Lung (tissue), 12 donors: ENCODE measurements around the gene GOSR2. TPM values are rescaled to one million over a fixed set of nuclear protein-coding genes. Genes with fewer than 3 reads are reported as not detected.

Experiments
- ATAC-seq: fragments of 200-7000 bp; cut with Tn5 transposase; one replicate; pipeline ENCODE4 v1.9.1; 2020; ENCODE audit warnings: moderate number of reproducible peaks; ENCODE audit not compliant: insufficient read depth, low FRiP score
- DNase-seq, 3 donors: peaks; one replicate each; pipeline ENCODE4 v3.0.0-alpha.2; 2013 to 2017
- H3K27ac ChIP-seq, 2 donors: one replicate each; pipeline ENCODE4 v1.5.1; 2013; ENCODE audit warnings: mild to moderate bottlenecking in 2 of 2, moderate library complexity in 2 of 2, control low read depth in 1 of 2, inconsistent platforms in 1 of 2, low read depth in 1 of 2, low read length in 1 of 2
- H3K27me3 ChIP-seq, 3 donors: one replicate each; pipeline ENCODE4 v1.5.1; 2013; ENCODE audit warnings: low read length in 2 of 3; ENCODE audit not compliant: control insufficient read depth in 3 of 3, insufficient read depth in 3 of 3
- H3K36me3 ChIP-seq, 4 donors: one replicate each; pipeline ENCODE4 v1.5.1; 2013; ENCODE audit warnings: low read length in 4 of 4, mild to moderate bottlenecking in 1 of 4, moderate library complexity in 1 of 4; ENCODE audit not compliant: control insufficient read depth in 4 of 4, insufficient read depth in 4 of 4
- H3K4me1 ChIP-seq, 5 donors: one replicate each; pipeline ENCODE4 v1.5.1; 2013; ENCODE audit warnings: low read length in 5 of 5, mild to moderate bottlenecking in 2 of 5, moderate library complexity in 1 of 5; ENCODE audit not compliant: control insufficient read depth in 5 of 5, insufficient read depth in 5 of 5
- H3K4me3 ChIP-seq: one replicate; pipeline ENCODE4 v1.5.1; 2013; ENCODE audit warnings: mild to moderate bottlenecking, control low read depth, moderate library complexity
- H3K9ac ChIP-seq, 2 donors: one replicate each; pipeline ENCODE4 v1.5.1; 2013; ENCODE audit warnings: low read length in 2 of 2, control low read depth in 1 of 2; ENCODE audit not compliant: insufficient read depth in 1 of 2
- H3K9me3 ChIP-seq, 4 donors: one replicate each; pipeline ENCODE4 v1.5.1; 2013; ENCODE audit warnings: low read length in 3 of 4, mild to moderate bottlenecking in 1 of 4, moderate library complexity in 1 of 4; ENCODE audit not compliant: control insufficient read depth in 4 of 4, insufficient read depth in 3 of 4
- CTCF ChIP-seq: IDR thresholded peaks from 2 replicates; pipeline ENCODE4 v1.5.1; 2012; ENCODE audit warnings: mild to moderate bottlenecking; ENCODE audit errors: control extremely low read depth, extremely low read depth
- WGBS, 2 donors: extraction: QIAGEN DNeasy Blood & Tissue Kit; methylation state at CpG; one replicate each; pipeline ENCODE4 v1.1.7; 2013; 5-methylcytosine and 5-hydroxymethylcytosine counted together
- polyA plus RNA-seq, 2 donors: library from polyadenylated mRNA; stranded (reverse); fragments of 200-250 nt; gene quantifications; one replicate each; pipeline ENCODE4 v1.2.1, GENCODE V29; 2013
- total RNA-seq, 2 donors: library from RNA; depleted of rRNA in 1 of 2; stranded (reverse); fragments of >200 nt in 1 of 2; gene quantifications; one replicate each; pipeline ENCODE4 v1.2.1, GENCODE V29; 2014 to 2021
- donor health status: control.
- donor health status: control.
- donor health status: Bipolar disorder and iron deficiency.
- donor health status: healthy.
- donor health status: DM: yes; HTN: yes; CAD: no.

The GOSR2 gene
- total and polyA plus RNA-seq, 4 donors = 22.4 to 52.9 (median 42.0) TPM

GRCh38 chr17:46886310-46886663 lies 36.7 kb upstream of the GOSR2 start:
- no peaks in the 10 kb centered on the region for H3K9me3 ChIP-seq
- peaks cover 0 to 4% (median 0%) of the 10 kb centered on the region in 3 donors for H3K27me3 ChIP-seq
- ATAC-seq (no peak), DNase-seq (no peak)
- H3K4me1 ChIP-seq = peaks cover 0 to 21% (median 2%) of the 10 kb centered on the region in 5 donors
- WGBS, 2 donors = 95 to 97% methylated on average over 1 of the region's 1 CpG
- no peak for TF ChIP-seq CTCF
- H3K27ac ChIP-seq = no peak overlapping the region
- no peaks in the 10 kb centered on the region for H3K36me3 ChIP-seq
- H3K9ac ChIP-seq = no peak overlapping the region
- H3K4me3 ChIP-seq = no peak overlapping the region

- DNase-seq (no peak), ATAC-seq (no peak)
- Histone ChIP-seq H3K27me3 (peaks cover 0 to 4% (median 0%) of the 10 kb centered on the region in 3 donors), H3K9ac (no peak overlapping the region), H3K27ac (no peak overlapping the region), H3K36me3 (no peaks in the 10 kb centered on the region), H3K4me1 (peaks cover 0 to 21% (median 2%) of the 10 kb centered on the region in 5 donors), H3K9me3 (no peaks in the 10 kb centered on the region), H3K4me3 (no peak overlapping the region)
- TF ChIP-seq CTCF = no peak
- WGBS, 2 donors = 89 to 93% methylated on average over 3 of the region's 3 CpGs
Measured at GRCh38 chr17:46887717-46888116, 35.2 kb upstream of the GOSR2 start.

- Histone ChIP-seq H3K9ac (no peak overlapping the region), H3K27me3 (peaks cover 0 to 4% (median 0%) of the 10 kb centered on the region in 3 donors), H3K27ac (no peak overlapping the region), H3K9me3 (no peaks in the 10 kb centered on the region), H3K36me3 (no peaks in the 10 kb centered on the region), H3K4me1 (peaks cover 0 to 19% (median 2%) of the 10 kb centered on the region in 5 donors), H3K4me3 (no peak overlapping the region)
- DNase-seq (no peak), ATAC-seq (no peak)
- TF ChIP-seq CTCF = no peak
- 87 to 100% methylated on average over 1 of the region's 1 CpG for WGBS, 2 donors
Measured at GRCh38 chr17:46888727-46889126, 34.2 kb upstream of the GOSR2 start.

GRCh38 chr17:46889519-46889918 lies 33.4 kb upstream of the GOSR2 start:
- Histone ChIP-seq H3K9me3 (no peaks in the 10 kb centered on the region), H3K27me3 (peaks cover 0 to 4% (median 0%) of the 10 kb centered on the region in 3 donors), H3K27ac (no peak overlapping the region), H3K36me3 (no peaks in the 10 kb centered on the region), H3K4me1 (peaks cover 0 to 18% (median under 1%) of the 10 kb centered on the region in 5 donors), H3K4me3 (no peak overlapping the region), H3K9ac (no peak overlapping the region)
- ATAC-seq = no peak
- DNase-seq = no peak
- 81 to 91% methylated on average over 4 of the region's 4 CpGs for WGBS, 2 donors
- TF ChIP-seq CTCF = no peak
